IPS-18a (cell line): ENCODE data around the gene TTC27.

ENCODE experiments used
- H3K27ac ChIP-seq: one replicate; pipeline ENCODE4 v1.5.1; 2013; ENCODE audit warnings: low read length
- H3K27me3 ChIP-seq: one replicate; pipeline ENCODE4 v1.6.1; 2013; ENCODE audit warnings: mild to moderate bottlenecking, low read length; ENCODE audit not compliant: control insufficient read depth, insufficient read depth
- H3K36me3 ChIP-seq: one replicate; pipeline ENCODE4 v1.6.1; 2013; ENCODE audit warnings: low read depth, low read length; ENCODE audit not compliant: control insufficient read depth
- H3K4me1 ChIP-seq: one replicate; pipeline ENCODE4 v1.6.1; 2013; ENCODE audit warnings: low read depth, low read length; ENCODE audit not compliant: control insufficient read depth
- H3K4me3 ChIP-seq: one replicate; pipeline ENCODE4 v1.5.1; 2013; ENCODE audit warnings: low read length
- H3K9ac ChIP-seq: one replicate; pipeline ENCODE4 v1.6.1; 2013; ENCODE audit warnings: mild to moderate bottlenecking, low read length, moderate library complexity
- H3K9me3 ChIP-seq: one replicate; pipeline ENCODE4 v1.6.1; 2013; ENCODE audit warnings: low read depth, low read length; ENCODE audit not compliant: control insufficient read depth

The TTC27 gene

GRCh38 chr2:32768387-32769174 is 140.7 kb downstream of the TTC27 start:
- Histone ChIP-seq H3K9ac (no peak overlapping the region), H3K4me3 (no peak overlapping the region), H3K9me3 (no peaks in the 10 kb centered on the region), H3K27ac (no peak overlapping the region), H3K27me3 (no peaks in the 10 kb centered on the region), H3K36me3 (no peaks in the 10 kb centered on the region), H3K4me1 (peaks cover 4% of the 10 kb centered on the region)

DNA sequence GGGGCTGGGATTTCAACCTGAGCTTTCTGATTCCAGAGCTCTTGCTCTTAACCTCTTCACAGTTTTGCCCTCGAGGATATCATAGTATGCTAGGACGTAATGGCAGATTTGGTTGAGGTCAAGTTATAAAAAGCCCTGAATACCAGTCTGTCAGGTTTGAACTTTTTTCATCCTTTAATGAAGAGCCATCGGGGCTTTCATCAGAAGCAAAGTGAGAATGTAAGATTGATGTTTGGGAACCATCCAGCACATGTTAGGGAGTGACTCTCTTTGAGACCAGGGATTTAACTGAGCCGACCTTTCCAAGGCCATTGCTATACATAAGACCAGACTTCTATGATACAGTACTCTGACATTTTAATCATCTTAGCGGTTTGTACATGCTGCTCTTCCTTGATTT is 142.5 kb downstream of the TTC27 start:
- Histone ChIP-seq H3K9me3 (no peaks in the 10 kb centered on the region), H3K27ac (no peak overlapping the region), H3K9ac (no peak overlapping the region), H3K4me3 (no peak overlapping the region), H3K36me3 (no peaks in the 10 kb centered on the region), H3K27me3 (no peaks in the 10 kb centered on the region), H3K4me1 (peaks cover 4% of the 10 kb centered on the region)

- no peak overlapping the region for H3K9ac ChIP-seq
- H3K27ac ChIP-seq = no peak overlapping the region
- peaks cover 4% of the 10 kb centered on the region for H3K4me1 ChIP-seq
- H3K9me3 ChIP-seq = no peaks in the 10 kb centered on the region
- H3K4me3 ChIP-seq = no peak overlapping the region
- H3K27me3 ChIP-seq = no peaks in the 10 kb centered on the region
- H3K36me3 ChIP-seq = no peaks in the 10 kb centered on the region
Observed at GRCh38 chr2:32772638-32773447, 145.0 kb downstream of the TTC27 start.

DNA sequence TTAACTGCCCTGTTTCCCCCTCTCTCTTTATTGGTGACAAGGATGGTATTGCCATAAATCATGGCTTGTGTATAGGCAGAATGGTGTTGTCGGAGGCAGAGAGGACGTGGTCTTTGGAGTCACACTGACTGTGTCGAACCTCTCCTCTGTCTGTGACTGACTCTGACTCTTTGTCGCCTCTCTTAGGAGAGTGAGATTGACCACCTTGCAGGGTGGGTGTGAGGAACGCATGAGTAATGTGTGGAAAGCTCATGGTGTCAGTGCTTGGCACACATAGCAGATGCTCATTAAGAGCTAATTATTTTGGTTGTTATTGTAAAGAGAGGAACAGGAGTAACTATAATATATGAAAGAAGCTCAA is 145.6 kb downstream of the TTC27 start:
- Histone ChIP-seq H3K4me1 (peaks cover 4% of the 10 kb centered on the region), H3K27me3 (no peaks in the 10 kb centered on the region), H3K27ac (no peak overlapping the region), H3K9me3 (no peaks in the 10 kb centered on the region), H3K4me3 (no peak overlapping the region), H3K36me3 (no peaks in the 10 kb centered on the region), H3K9ac (no peak overlapping the region)

DNA sequence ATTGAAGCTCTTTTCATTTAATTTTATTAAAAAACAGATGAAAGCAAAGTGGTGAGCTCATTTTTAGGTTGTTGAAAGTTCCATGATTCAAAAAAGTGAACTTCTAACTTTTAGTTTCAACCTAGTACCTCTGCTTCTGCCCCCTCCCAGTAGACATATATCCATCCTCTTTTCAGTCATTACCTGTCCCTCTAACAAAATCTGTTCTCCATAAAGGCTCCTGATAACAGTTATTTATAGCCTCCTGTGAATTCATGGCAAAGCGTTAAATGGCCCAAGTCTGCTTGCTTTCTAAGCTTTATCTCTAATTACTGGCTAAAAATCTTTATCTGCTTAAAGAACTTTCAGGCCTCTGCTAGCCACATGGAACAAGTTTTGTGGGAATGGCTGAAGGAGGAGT is 148.1 kb downstream of the TTC27 start:
- Histone ChIP-seq H3K4me1 (peaks cover 4% of the 10 kb centered on the region), H3K36me3 (no peaks in the 10 kb centered on the region), H3K9ac (no peak overlapping the region), H3K4me3 (no peak overlapping the region), H3K27ac (no peak overlapping the region), H3K9me3 (no peaks in the 10 kb centered on the region), H3K27me3 (no peaks in the 10 kb centered on the region)

DNA sequence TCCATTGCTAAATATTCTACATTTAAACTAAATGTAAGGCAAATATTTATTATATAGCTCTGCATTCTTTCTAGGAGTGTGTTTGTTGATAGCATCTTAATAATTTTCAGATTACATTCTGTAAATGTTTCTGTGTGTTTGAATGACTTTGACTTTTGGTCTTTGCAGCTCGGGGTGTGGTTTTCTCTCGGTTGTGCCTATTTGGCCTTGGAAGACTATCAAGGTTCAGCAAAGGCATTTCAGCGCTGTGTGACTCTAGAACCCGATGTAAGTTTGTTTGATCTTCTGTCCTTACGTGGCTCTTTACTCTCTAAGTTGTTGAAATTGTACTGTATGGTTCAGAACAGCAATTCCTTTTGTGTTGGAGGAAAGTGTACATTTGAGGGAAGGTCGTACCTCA is 149.9 kb downstream of the TTC27 start:
- H3K27ac ChIP-seq = no peak overlapping the region
- H3K9me3 ChIP-seq = peaks cover 4% of the 10 kb centered on the region
- H3K36me3 ChIP-seq = no peaks in the 10 kb centered on the region
- peaks cover 4% of the 10 kb centered on the region for H3K4me1 ChIP-seq
- no peak overlapping the region for H3K4me3 ChIP-seq
- no peak overlapping the region for H3K9ac ChIP-seq
- H3K27me3 ChIP-seq = no peaks in the 10 kb centered on the region

DNA sequence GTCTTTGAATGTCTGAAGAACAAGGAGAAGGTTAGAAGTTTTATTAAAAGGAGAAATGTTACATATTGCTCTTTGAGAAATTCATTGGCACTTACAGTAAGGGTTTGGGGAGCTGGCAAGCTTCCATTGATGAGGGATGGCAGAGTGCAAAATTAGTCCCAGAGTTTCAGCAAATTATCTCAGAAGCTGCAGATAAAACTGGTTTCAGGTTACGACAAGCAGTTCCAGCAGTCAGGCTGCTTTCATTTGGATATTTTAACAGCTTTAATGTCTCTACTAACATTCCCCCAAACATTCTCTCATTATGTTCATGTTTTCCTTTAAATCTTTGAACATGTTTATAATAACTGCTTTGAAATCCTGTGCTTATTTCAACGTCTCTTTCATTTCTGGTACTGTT is 153.1 kb downstream of the TTC27 start:
- Histone ChIP-seq H3K27me3 (no peaks in the 10 kb centered on the region), H3K9ac (no peak overlapping the region), H3K9me3 (peaks cover 4% of the 10 kb centered on the region), H3K4me1 (no peaks in the 10 kb centered on the region), H3K4me3 (no peak overlapping the region), H3K27ac (no peak overlapping the region), H3K36me3 (no peaks in the 10 kb centered on the region)

DNA sequence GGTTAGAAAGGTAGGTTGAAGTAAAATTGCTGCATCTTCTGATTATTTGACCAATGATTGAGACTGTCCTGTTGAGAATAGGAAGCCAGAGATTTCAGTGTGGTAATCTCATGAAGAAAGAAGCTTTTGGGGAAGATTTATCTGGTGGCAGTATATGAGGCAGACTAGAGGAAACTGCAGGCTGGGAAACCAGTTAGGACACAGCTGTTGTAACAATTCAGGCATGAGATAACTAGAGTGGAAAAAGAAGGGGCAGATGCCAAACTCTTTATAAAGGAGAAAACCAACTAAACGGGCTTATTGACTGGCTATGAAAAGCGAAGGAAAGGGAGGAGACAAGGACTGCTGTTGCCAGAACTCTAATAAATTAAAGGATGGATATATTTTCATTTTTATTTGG is 155.6 kb downstream of the TTC27 start:
- Histone ChIP-seq H3K27me3 (no peaks in the 10 kb centered on the region), H3K9ac (no peak overlapping the region), H3K4me1 (no peaks in the 10 kb centered on the region), H3K9me3 (peaks cover 4% of the 10 kb centered on the region), H3K4me3 (no peak overlapping the region), H3K27ac (no peak overlapping the region), H3K36me3 (no peaks in the 10 kb centered on the region)

GRCh38 chr2:32783933-32784332 is 156.1 kb downstream of the TTC27 start:
- peaks cover 4% of the 10 kb centered on the region for H3K9me3 ChIP-seq
- no peak overlapping the region for H3K27ac ChIP-seq
- H3K4me3 ChIP-seq = no peak overlapping the region
- no peak overlapping the region for H3K9ac ChIP-seq
- H3K27me3 ChIP-seq = no peaks in the 10 kb centered on the region
- no peaks in the 10 kb centered on the region for H3K36me3 ChIP-seq
- no peaks in the 10 kb centered on the region for H3K4me1 ChIP-seq

DNA sequence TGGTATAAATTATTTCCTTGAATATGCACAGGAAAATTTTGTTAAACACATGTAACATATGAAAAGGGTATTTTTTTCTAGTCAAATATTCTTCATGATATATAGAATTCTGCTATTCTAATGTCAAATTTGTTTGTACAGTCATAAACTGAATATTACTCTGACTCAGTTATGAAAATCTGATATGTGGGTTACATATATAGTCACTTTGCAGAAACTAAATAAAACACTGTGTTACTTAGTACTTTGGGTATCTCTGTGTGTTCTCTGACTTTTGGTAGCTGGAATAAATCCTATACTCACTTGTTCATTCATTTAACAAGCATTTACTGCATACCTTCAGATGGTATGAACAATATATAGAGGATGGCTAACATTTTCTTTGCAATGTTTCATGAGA is 159.4 kb downstream of the TTC27 start:
- H3K4me3 ChIP-seq = no peak overlapping the region
- no peaks in the 10 kb centered on the region for H3K27me3 ChIP-seq
- H3K27ac ChIP-seq = no peak overlapping the region
- H3K4me1 ChIP-seq = no peaks in the 10 kb centered on the region
- H3K9me3 ChIP-seq = no peaks in the 10 kb centered on the region
- no peaks in the 10 kb centered on the region for H3K36me3 ChIP-seq
- no peak overlapping the region for H3K9ac ChIP-seq

- Histone ChIP-seq H3K27ac (no peak overlapping the region), H3K9me3 (no peaks in the 10 kb centered on the region), H3K4me1 (no peaks in the 10 kb centered on the region), H3K27me3 (no peaks in the 10 kb centered on the region), H3K4me3 (no peak overlapping the region), H3K36me3 (no peaks in the 10 kb centered on the region), H3K9ac (no peak overlapping the region)
Observed at GRCh38 chr2:32788114-32788513, 160.3 kb downstream of the TTC27 start.

- H3K4me1 ChIP-seq = no peaks in the 10 kb centered on the region
- no peaks in the 10 kb centered on the region for H3K36me3 ChIP-seq
- no peak overlapping the region for H3K9ac ChIP-seq
- H3K4me3 ChIP-seq = no peak overlapping the region
- H3K27ac ChIP-seq = no peak overlapping the region
- no peaks in the 10 kb centered on the region for H3K27me3 ChIP-seq
- no peaks in the 10 kb centered on the region for H3K9me3 ChIP-seq
Observed at GRCh38 chr2:32792416-32792815, 164.6 kb downstream of the TTC27 start.
